Activated B cell treated with CpG ODN at 0.5 μM for 24 hours (primary cell): ENCODE results near the gene MSI1. TPM values are rescaled to one million over a fixed set of nuclear protein-coding genes. Genes with fewer than 3 reads are reported as not detected.

ENCODE experiments used
- ATAC-seq: fragments of 200-7000 bp; cut with Tn5 transposase; one replicate; pipeline ENCODE4 v1.10.0; 2021; ENCODE audit warnings: low read depth, mild to moderate bottlenecking, moderate library complexity
- CTCF ChIA-PET: fragments of 350-600 bp; sonication (Branson Sonifier 250); formaldehyde crosslinking; loops from one replicate; lab custom pipeline; 2021; ENCODE audit warnings: antibody characterized with exemption; lab: Charles Lee
- POLR2A ChIA-PET: fragments of 350-600 bp; sonication (Branson Sonifier 250); formaldehyde crosslinking; loops from one replicate; lab custom pipeline; 2021; ENCODE audit warnings: antibody characterized with exemption; lab: Charles Lee
- DNase-seq: peaks from one replicate; pipeline ENCODE4 v3.0.0; 2022
- H3K27ac Mint-ChIP-seq: one replicate; pipeline ENCODE4 v1.8.0; 2020; ENCODE audit warnings: mixed read lengths
- H3K27me3 Mint-ChIP-seq: one replicate; pipeline ENCODE4 v1.8.0; 2021; ENCODE audit warnings: mixed read lengths
- H3K36me3 Mint-ChIP-seq: one replicate; pipeline ENCODE4 v1.8.0; 2021; ENCODE audit warnings: low read depth, mixed read lengths
- H3K4me1 Mint-ChIP-seq: one replicate; pipeline ENCODE4 v1.8.0; 2021; ENCODE audit warnings: mixed read lengths
- H3K4me3 Mint-ChIP-seq: one replicate; pipeline ENCODE4 v1.8.0; 2020; ENCODE audit warnings: mild to moderate bottlenecking, mixed read lengths
- H3K9me3 Mint-ChIP-seq: one replicate; pipeline ENCODE4 v1.8.0; 2020; ENCODE audit warnings: mixed read lengths
- CTCF ChIP-seq: fragments of 200-600 bp; IDR thresholded peaks from one replicate; pipeline ENCODE4 v1.8.0; 2022; ENCODE audit warnings: antibody characterized with exemption, mild to moderate bottlenecking
- intact Hi-C: fragments of 100-400 bp; cut with micrococcal nuclease; formaldehyde crosslinking; loops from one replicate; pipeline ENCODE4 v1.15.1; 2024
- total RNA-seq: library from RNA; stranded (reverse); gene quantifications from 2 replicates; pipeline ENCODE4 v1.2.3, GENCODE V29; 2022

The MSI1 gene
- total RNA-seq, 1 donor from 2014 or later: not detected

GRCh38 chr12:120369603-120370342 lies 809 bp upstream of the MSI1 start:
- intact Hi-C loops: no loop called here
- ChIA-PET CTCF (no interaction called here), POLR2A (no interaction called here)
- no peak for TF ChIP-seq CTCF
- H3K27ac Mint-ChIP-seq: no peak overlapping the region
- H3K4me1 Mint-ChIP-seq: peaks cover 17% of the 10 kb centered on the region
- peaks cover 71% of the 10 kb centered on the region for H3K27me3 Mint-ChIP-seq
- ATAC-seq (no peak), DNase-seq (no peak)
- H3K36me3 Mint-ChIP-seq: no peaks in the 10 kb centered on the region
- H3K9me3 Mint-ChIP-seq: no peaks in the 10 kb centered on the region
- peak overlapping the region; percentile 70 for H3K4me3 Mint-ChIP-seq

- H3K4me3 Mint-ChIP-seq: peak overlapping the region; percentile 53
Measured at GRCh38 chr12:120367924-120368788, 808 bp downstream of the MSI1 start.

GRCh38 chr12:120367233-120367923 lies 1.6 kb downstream of the MSI1 start:
- DNase-seq: no peak
- H3K9me3 Mint-ChIP-seq: no peaks in the 10 kb centered on the region
- ChIA-PET CTCF (interaction anchor here (0.7 to 1.3 kb wide), 5 partner anchors 8 to 83 kb away, joined by 3 to 5 read pairs (median 3); no protein-coding TSS in a partner anchor), POLR2A (interaction anchor here (0.6 kb wide), 1 partner anchor 145 kb away, joined by 3 read pairs; no protein-coding TSS in a partner anchor)
- H3K27me3 Mint-ChIP-seq: peaks cover 77% of the 10 kb centered on the region
- ATAC-seq: no peak
- H3K4me1 Mint-ChIP-seq: peaks cover 17% of the 10 kb centered on the region
- TF ChIP-seq CTCF: no peak
- peak overlapping the region; percentile 53 for H3K4me3 Mint-ChIP-seq
- intact Hi-C loops: no loop called here
- no peak overlapping the region for H3K27ac Mint-ChIP-seq
- no peaks in the 10 kb centered on the region for H3K36me3 Mint-ChIP-seq

More at GRCh38 chr12:120367924-120368788, 808 bp downstream of the MSI1 start:
- intact Hi-C loops: no loop called here
- Mint-ChIP-seq H3K9me3 (no peaks in the 10 kb centered on the region), H3K27me3 (peaks cover 77% of the 10 kb centered on the region), H3K4me1 (peaks cover 17% of the 10 kb centered on the region), H3K27ac (no peak overlapping the region), H3K36me3 (no peaks in the 10 kb centered on the region)
- no peak for ATAC-seq
- DNase-seq: no peak
- no peak for TF ChIP-seq CTCF
- POLR2A ChIA-PET: no interaction called here
- CTCF ChIA-PET: interaction anchor here (1.1 kb wide), 1 partner anchor 15 kb away, joined by 3 read pairs; no protein-coding TSS in a partner anchor

GRCh38 chr12:120366845-120367232 lies 2.1 kb downstream of the MSI1 start:
- H3K4me1 Mint-ChIP-seq: peaks cover 17% of the 10 kb centered on the region
- TF ChIP-seq CTCF: no peak
- CTCF ChIA-PET: interaction anchor here (0.7 to 1.3 kb wide), 4 partner anchors 8 to 83 kb away, joined by 3 to 5 read pairs (median 4); no protein-coding TSS in a partner anchor
- H3K36me3 Mint-ChIP-seq: no peaks in the 10 kb centered on the region
- ATAC-seq: no peak
- intact Hi-C loops: no loop called here
- no peak overlapping the region for H3K27ac Mint-ChIP-seq
- DNase-seq: no peak
- no peaks in the 10 kb centered on the region for H3K9me3 Mint-ChIP-seq
- peak overlapping the region; percentile 9 for H3K4me3 Mint-ChIP-seq
- peaks cover 77% of the 10 kb centered on the region for H3K27me3 Mint-ChIP-seq
- POLR2A ChIA-PET: interaction anchor here (0.6 kb wide), 1 partner anchor 145 kb away, joined by 3 read pairs; no protein-coding TSS in a partner anchor
